ENCODE results near the gene GOLGA2. TPM values are rescaled to one million over a fixed set of nuclear protein-coding genes. Genes with fewer than 3 reads are reported as not detected.

The GOLGA2 gene
- polyA plus RNA-seq, 1 of the 3 experiments (the other 2 are of a cell fraction): 103 TPM

DNA sequence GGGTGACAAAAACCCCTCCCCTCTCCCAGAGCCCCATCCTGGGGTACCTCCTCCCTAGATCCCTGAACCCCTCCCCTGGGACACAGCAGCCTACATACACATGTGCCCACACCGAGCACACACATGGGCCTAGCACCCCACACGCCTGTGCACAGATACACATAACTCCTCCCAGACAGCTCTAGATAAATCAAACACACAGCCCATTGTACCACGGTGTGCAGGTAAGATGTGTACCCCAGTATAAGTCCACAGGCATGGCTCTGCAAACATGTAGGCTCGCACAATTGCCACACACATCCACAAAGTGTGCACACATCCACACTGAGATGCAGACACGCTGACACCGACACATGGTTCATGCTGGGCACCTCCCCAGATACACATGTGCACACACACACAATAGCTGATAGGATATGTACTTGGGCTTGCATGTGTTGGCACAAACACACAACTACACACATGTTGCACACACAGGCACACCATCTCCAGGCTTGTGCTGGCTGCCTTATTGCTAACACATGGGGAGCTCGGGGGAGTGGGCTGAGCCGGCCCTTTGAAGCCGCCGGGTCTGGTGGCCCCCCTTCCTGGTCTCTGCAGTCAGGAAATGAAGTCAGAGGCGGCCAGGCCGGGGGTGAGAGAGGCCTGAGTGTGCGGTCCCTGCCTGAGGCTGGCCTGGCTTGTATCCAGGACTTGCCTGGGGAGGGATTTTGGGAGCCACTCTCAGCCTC is 30.2 kb downstream of the GOLGA2 start:
- peak; percentile 88 for DNase-seq
- H2AFZ ChIP-seq (ENCODE audit: low read depth): peak overlapping the region; percentile 68; the same call in 1 of the 2 replicates
- H3K4me2 ChIP-seq: peak overlapping the region; percentile 68; the same call in 1 of the 2 replicates
- peak overlapping the region; percentile 66 to 97 for H3K27ac ChIP-seq (ENCODE audit: low read depth in 2 of 2, low read length in 1 of 2)
- no peaks in the 10 kb centered on the region for H4K20me1 ChIP-seq (ENCODE audit: insufficient read depth)
- peak overlapping the region; percentile 54; the same call in 1 of the 2 replicates for H3K9ac ChIP-seq
- no peaks in the 10 kb centered on the region for H3K9me3 ChIP-seq
- H3K4me3 ChIP-seq (ENCODE audit: low read depth in 2 of 2, low read length in 1 of 2): no peak overlapping the region
- H3K4me1 ChIP-seq (ENCODE audit: control insufficient read depth in 1 of 2, insufficient read depth in 2 of 2, low read depth in 1 of 2, low read length in 1 of 2): peaks cover 21 to 39% of the 10 kb centered on the region in 2 experiments
- peaks cover 1 to 4% of the 10 kb centered on the region in 2 experiments for H3K36me3 ChIP-seq (replicated peaks in 1 of 2; ENCODE audit: control insufficient read depth in 1 of 2, insufficient read depth in 2 of 2, low read length in 1 of 2)
- H3F3A ChIP-seq (replicated peaks; ENCODE audit: insufficient read depth): no peaks in the 10 kb centered on the region
- no peaks in the 10 kb centered on the region for H3K79me2 ChIP-seq (ENCODE audit: insufficient read depth)
- CTCF ChIA-PET: interaction anchor here (0.5 to 2.4 kb wide), 8 partner anchors 9 to 272 kb away, joined by 3 to 18 read pairs (median 4); partner anchors contain the start of gene DNM1
- H3K9me2 ChIP-seq: no peaks in the 10 kb centered on the region
- H3K27me3 ChIP-seq (ENCODE audit: insufficient read depth): no peaks in the 10 kb centered on the region
- POLR2A ChIA-PET: interaction anchor here (0.7 to 2.1 kb wide), 4 partner anchors 9 to 55 kb away, joined by 3 to 7 read pairs (median 4); no protein-coding TSS in a partner anchor
- 40% methylated on average over 6 of the region's 13 CpGs for WGBS (ENCODE audit: low lambda C conversion rate)
- TF ChIP-seq, protein P1, sequence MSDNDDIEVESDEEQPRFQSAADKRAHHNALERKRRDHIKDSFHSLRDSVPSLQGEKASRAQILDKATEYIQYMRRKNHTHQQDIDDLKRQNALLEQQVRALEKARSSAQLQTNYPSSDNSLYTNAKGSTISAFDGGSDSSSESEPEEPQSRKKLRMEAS (IDR thresholded peaks at IDR 0.05; ENCODE audit: low read depth): peak; percentile 74
- TF ChIP-seq GABPA (IDR thresholded peaks at IDR 0.05; ENCODE audit: low read depth) (no peak), MXI1 (IDR thresholded peaks at IDR 0.05; ENCODE audit: low read depth, low read length) (peak; percentile 82), TAF1 (IDR thresholded peaks at IDR 0.05; ENCODE audit: borderline replicate concordance, low read depth, low read length) (0 out of 2 replicates have a peak, but pooled peaks have one; percentile 32), NFIC (IDR thresholded peaks at IDR 0.05; ENCODE audit: borderline replicate concordance) (peak; percentile 80), JUND (IDR thresholded peaks at IDR 0.05) (no peak), EP300 (IDR thresholded peaks at IDR 0.05; ENCODE audit: borderline replicate concordance in 1 of 2, low read depth in 1 of 2, low read length in 1 of 2) (no peak), TCF12 (IDR thresholded peaks at IDR 0.05) (peak; percentile 76; the same call in 1 of the 2 replicates), CHD2 (IDR thresholded peaks at IDR 0.05; ENCODE audit: low read length, partially characterized antibody) (peak; percentile 42), RXRA (IDR thresholded peaks at IDR 0.05; ENCODE audit: borderline replicate concordance, low read depth) (no peak), RCOR1 (IDR thresholded peaks at IDR 0.05; ENCODE audit: low read length) (no peak; the same call in 1 of the 2 replicates)
- TF ChIP-seq, protein P2, sequence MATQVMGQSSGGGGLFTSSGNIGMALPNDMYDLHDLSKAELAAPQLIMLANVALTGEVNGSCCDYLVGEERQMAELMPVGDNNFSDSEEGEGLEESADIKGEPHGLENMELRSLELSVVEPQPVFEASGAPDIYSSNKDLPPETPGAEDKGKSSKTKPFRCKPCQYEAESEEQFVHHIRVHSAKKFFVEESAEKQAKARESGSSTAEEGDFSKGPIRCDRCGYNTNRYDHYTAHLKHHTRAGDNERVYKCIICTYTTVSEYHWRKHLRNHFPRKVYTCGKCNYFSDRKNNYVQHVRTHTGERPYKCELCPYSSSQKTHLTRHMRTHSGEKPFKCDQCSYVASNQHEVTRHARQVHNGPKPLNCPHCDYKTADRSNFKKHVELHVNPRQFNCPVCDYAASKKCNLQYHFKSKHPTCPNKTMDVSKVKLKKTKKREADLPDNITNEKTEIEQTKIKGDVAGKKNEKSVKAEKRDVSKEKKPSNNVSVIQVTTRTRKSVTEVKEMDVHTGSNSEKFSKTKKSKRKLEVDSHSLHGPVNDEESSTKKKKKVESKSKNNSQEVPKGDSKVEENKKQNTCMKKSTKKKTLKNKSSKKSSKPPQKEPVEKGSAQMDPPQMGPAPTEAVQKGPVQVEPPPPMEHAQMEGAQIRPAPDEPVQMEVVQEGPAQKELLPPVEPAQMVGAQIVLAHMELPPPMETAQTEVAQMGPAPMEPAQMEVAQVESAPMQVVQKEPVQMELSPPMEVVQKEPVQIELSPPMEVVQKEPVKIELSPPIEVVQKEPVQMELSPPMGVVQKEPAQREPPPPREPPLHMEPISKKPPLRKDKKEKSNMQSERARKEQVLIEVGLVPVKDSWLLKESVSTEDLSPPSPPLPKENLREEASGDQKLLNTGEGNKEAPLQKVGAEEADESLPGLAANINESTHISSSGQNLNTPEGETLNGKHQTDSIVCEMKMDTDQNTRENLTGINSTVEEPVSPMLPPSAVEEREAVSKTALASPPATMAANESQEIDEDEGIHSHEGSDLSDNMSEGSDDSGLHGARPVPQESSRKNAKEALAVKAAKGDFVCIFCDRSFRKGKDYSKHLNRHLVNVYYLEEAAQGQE (IDR thresholded peaks at IDR 0.05; ENCODE audit: low read depth, low read length): no peak; the same call in 1 of the 2 replicates
